ENCODE results near the gene PARD3B. TPM values are rescaled to one million over a fixed set of nuclear protein-coding genes. Genes with fewer than 3 reads are reported as not detected.

Gene PARD3B
- total and polyA plus RNA-seq, 10 of the 15 experiments (the other 5 are each of a cell fraction or from before 2014, with no cell fraction given), result 0.01 to 0.54 (median 0.07) TPM; not detected in 7

GRCh38 chr2:205002390-205002789 is 457.1 kb downstream of the PARD3B start:
- no peak for TF ChIP-seq MXI1 (IDR thresholded peaks at IDR 0.05; ENCODE audit: low read depth, low read length)
- TF ChIP-seq, protein P1, sequence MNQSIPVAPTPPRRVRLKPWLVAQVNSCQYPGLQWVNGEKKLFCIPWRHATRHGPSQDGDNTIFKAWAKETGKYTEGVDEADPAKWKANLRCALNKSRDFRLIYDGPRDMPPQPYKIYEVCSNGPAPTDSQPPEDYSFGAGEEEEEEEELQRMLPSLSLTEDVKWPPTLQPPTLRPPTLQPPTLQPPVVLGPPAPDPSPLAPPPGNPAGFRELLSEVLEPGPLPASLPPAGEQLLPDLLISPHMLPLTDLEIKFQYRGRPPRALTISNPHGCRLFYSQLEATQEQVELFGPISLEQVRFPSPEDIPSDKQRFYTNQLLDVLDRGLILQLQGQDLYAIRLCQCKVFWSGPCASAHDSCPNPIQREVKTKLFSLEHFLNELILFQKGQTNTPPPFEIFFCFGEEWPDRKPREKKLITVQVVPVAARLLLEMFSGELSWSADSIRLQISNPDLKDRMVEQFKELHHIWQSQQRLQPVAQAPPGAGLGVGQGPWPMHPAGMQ (IDR thresholded peaks at IDR 0.05; ENCODE audit: borderline replicate concordance), result no peak
- TF ChIP-seq, protein P2, sequence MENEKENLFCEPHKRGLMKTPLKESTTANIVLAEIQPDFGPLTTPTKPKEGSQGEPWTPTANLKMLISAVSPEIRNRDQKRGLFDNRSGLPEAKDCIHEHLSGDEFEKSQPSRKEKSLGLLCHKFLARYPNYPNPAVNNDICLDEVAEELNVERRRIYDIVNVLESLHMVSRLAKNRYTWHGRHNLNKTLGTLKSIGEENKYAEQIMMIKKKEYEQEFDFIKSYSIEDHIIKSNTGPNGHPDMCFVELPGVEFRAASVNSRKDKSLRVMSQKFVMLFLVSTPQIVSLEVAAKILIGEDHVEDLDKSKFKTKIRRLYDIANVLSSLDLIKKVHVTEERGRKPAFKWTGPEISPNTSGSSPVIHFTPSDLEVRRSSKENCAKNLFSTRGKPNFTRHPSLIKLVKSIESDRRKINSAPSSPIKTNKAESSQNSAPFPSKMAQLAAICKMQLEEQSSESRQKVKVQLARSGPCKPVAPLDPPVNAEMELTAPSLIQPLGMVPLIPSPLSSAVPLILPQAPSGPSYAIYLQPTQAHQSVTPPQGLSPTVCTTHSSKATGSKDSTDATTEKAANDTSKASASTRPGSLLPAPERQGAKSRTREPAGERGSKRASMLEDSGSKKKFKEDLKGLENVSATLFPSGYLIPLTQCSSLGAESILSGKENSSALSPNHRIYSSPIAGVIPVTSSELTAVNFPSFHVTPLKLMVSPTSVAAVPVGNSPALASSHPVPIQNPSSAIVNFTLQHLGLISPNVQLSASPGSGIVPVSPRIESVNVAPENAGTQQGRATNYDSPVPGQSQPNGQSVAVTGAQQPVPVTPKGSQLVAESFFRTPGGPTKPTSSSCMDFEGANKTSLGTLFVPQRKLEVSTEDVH (IDR thresholded peaks at IDR 0.05; ENCODE audit: low read depth, partially characterized antibody), result no peak
- TF ChIP-seq PAX8 (IDR thresholded peaks at IDR 0.05), result no peak
- TF ChIP-seq STAT3 (IDR thresholded peaks at IDR 0.05; ENCODE audit: low read depth, low read length), result no peak
- no peak for TF ChIP-seq USF1 (IDR thresholded peaks at IDR 0.05; ENCODE audit: borderline replicate concordance, extremely low read length, insufficient read depth, low read depth, low read length)
- no peak for TF ChIP-seq SMAD1 (IDR thresholded peaks at IDR 0.05; ENCODE audit: low read depth, partially characterized antibody)
- no peak for TF ChIP-seq IKZF2 (IDR thresholded peaks at IDR 0.05)
- no peak for TF ChIP-seq ZNF207 (IDR thresholded peaks at IDR 0.05; ENCODE audit: borderline replicate concordance)
- TF ChIP-seq RAD21 (IDR thresholded peaks at IDR 0.05; ENCODE audit: insufficient read depth, low read depth, low read length), result no peak
- TF ChIP-seq EZH2 (IDR thresholded peaks at IDR 0.05; ENCODE audit: borderline replicate concordance, control insufficient read depth, low read depth, low read length), result no peak
- no peak for TF ChIP-seq BACH1 (IDR thresholded peaks at IDR 0.05; ENCODE audit: borderline replicate concordance)
- TF ChIP-seq CREB1 (IDR thresholded peaks at IDR 0.05; ENCODE audit: low read depth), result no peak
- no peak for TF ChIP-seq RUNX3 (IDR thresholded peaks at IDR 0.05; ENCODE audit: low read length)
- no peak for TF ChIP-seq ZNF384 (IDR thresholded peaks at IDR 0.05; ENCODE audit: borderline replicate concordance, low read depth, low read length)
- TF ChIP-seq SREBF1 (IDR thresholded peaks at IDR 0.05; ENCODE audit: low read length), result no peak
- H3K27ac ChIP-seq (ENCODE audit: control insufficient read depth, insufficient read depth), result no peak overlapping the region
- ChIA-PET CTCF (no interaction called here), RAD21 (ENCODE audit: unreplicated experiment) (no interaction called here), POLR2A (no interaction called here), SMC1A (ENCODE audit: uncharacterized antibody, unreplicated experiment) (no interaction called here)
- H3K4me3 ChIP-seq, result no peak overlapping the region
- no peak overlapping the region for H3K4me2 ChIP-seq (ENCODE audit: control insufficient read depth, insufficient read depth)
- FAIRE-seq, result no peak
- no TSS peak for BruUV-seq (replicated peaks)
- no peaks in the 10 kb centered on the region for H4K20me1 ChIP-seq (ENCODE audit: control insufficient read depth, insufficient read depth)
- no peak overlapping the region for H3K9ac ChIP-seq (ENCODE audit: control insufficient read depth, insufficient read depth, low read length)
- in situ Hi-C loops (cut with MboI) (no loop called here), intact Hi-C loops (cut with micrococcal nuclease; ENCODE audit: unreplicated experiment) (no loop called here)
- no peaks in the 10 kb centered on the region for H3K4me1 ChIP-seq (ENCODE audit: control insufficient read depth, insufficient read depth, low read length)
- WGBS (ENCODE audit: insufficient coverage, insufficient replicate concordance, low lambda C conversion rate, missing lambda C conversion rate), result 59% methylated on average over 3 of the region's 3 CpGs
- no peaks in the 10 kb centered on the region for H3K79me2 ChIP-seq (ENCODE audit: control insufficient read depth, insufficient read depth, low read length)
- DNase-seq (ENCODE audit: low read depth, low spot score), result no peak
- H3K9me3 ChIP-seq (replicated peaks; ENCODE audit: control insufficient read depth, insufficient read depth, low read length), result no peaks in the 10 kb centered on the region
- H3K36me3 ChIP-seq (ENCODE audit: control insufficient read depth in 2 of 2, insufficient read depth in 2 of 2, low read length in 1 of 2), result no peaks in the 10 kb centered on the region
- ATAC-seq, result no peak
- H3K27me3 ChIP-seq (replicated peaks in 1 of 2; ENCODE audit: control insufficient read depth in 2 of 2, insufficient read depth in 2 of 2, low read length in 1 of 2), result no peaks in the 10 kb centered on the region
- no peak overlapping the region for H2AFZ ChIP-seq (ENCODE audit: control insufficient read depth, low read depth, low read length)
